ENCODE results near the gene SERP2.

SERP2 gene

DNA sequence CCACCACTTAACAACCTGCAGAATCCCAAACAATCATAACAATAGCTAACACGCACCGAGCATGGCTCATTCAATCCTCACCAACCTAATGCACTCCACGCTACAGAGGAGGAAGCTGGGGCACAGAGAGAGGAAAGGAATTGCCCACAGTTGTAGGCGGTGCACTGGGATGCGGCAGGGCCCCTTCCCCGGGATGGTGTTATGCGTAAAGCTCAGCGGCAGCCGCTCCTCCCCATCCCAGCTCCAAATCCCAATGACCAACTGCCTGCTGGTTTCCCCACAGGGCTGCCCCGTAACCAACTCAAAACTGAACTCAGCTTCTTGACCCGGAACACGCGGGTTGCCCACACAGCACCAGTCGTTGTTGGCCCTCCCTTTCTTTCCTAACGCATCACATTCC is 42.2 kb downstream of the SERP2 start:
- no peak overlapping the region for H3K4me3 ChIP-seq (ENCODE audit: low read depth, low read length)
- H3K27ac ChIP-seq, result no peak overlapping the region
- H3K9me3 ChIP-seq (ENCODE audit: control insufficient read depth, low read length), result no peaks in the 10 kb centered on the region
- H2AFZ ChIP-seq, result no peak overlapping the region
- H3K4me2 ChIP-seq (ENCODE audit: low read length), result no peak overlapping the region
- TF ChIP-seq, protein P1, sequence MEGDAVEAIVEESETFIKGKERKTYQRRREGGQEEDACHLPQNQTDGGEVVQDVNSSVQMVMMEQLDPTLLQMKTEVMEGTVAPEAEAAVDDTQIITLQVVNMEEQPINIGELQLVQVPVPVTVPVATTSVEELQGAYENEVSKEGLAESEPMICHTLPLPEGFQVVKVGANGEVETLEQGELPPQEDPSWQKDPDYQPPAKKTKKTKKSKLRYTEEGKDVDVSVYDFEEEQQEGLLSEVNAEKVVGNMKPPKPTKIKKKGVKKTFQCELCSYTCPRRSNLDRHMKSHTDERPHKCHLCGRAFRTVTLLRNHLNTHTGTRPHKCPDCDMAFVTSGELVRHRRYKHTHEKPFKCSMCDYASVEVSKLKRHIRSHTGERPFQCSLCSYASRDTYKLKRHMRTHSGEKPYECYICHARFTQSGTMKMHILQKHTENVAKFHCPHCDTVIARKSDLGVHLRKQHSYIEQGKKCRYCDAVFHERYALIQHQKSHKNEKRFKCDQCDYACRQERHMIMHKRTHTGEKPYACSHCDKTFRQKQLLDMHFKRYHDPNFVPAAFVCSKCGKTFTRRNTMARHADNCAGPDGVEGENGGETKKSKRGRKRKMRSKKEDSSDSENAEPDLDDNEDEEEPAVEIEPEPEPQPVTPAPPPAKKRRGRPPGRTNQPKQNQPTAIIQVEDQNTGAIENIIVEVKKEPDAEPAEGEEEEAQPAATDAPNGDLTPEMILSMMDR (IDR thresholded peaks at IDR 0.05), result no peak
- no peak overlapping the region for H3K9ac ChIP-seq
- H3K27me3 ChIP-seq (ENCODE audit: control insufficient read depth, insufficient read depth, low read length), result no peaks in the 10 kb centered on the region
- no peaks in the 10 kb centered on the region for H3K79me2 ChIP-seq
- H3K4me1 ChIP-seq, result no peaks in the 10 kb centered on the region
- no peaks in the 10 kb centered on the region for H3K36me3 ChIP-seq (ENCODE audit: control insufficient read depth, insufficient read depth, low read length)

DNA sequence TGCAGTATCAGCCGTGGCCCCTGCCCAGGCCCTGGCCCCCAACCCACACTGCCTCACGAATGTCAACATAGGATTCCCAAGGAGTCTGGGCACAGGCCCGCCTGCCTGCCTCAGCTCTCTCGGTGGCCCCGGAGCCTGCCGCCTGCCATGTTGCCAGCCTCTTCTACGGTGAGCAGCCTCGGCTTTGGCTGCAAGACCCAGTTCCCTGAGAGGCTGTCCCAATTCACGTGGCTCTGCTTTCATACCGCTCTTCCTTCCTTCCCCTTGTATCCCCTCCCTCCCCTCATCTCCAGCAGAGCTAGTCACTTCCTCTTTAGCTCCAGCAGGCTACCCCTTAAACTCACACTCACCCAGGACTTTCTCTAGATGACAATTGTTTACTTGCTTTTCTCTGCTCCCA is 42.7 kb downstream of the SERP2 start:
- Histone ChIP-seq H3K4me1 (no peaks in the 10 kb centered on the region), H3K79me2 (no peaks in the 10 kb centered on the region), H2AFZ (no peak overlapping the region), H3K27me3 (ENCODE audit: control insufficient read depth, insufficient read depth, low read length) (no peaks in the 10 kb centered on the region), H3K27ac (no peak overlapping the region), H3K9me3 (ENCODE audit: control insufficient read depth, low read length) (no peaks in the 10 kb centered on the region), H3K4me3 (ENCODE audit: low read depth, low read length) (no peak overlapping the region), H3K4me2 (ENCODE audit: low read length) (no peak overlapping the region), H3K9ac (no peak overlapping the region), H3K36me3 (ENCODE audit: control insufficient read depth, insufficient read depth, low read length) (no peaks in the 10 kb centered on the region)
- TF ChIP-seq, protein P1 (IDR thresholded peaks at IDR 0.05), result no peak

DNA sequence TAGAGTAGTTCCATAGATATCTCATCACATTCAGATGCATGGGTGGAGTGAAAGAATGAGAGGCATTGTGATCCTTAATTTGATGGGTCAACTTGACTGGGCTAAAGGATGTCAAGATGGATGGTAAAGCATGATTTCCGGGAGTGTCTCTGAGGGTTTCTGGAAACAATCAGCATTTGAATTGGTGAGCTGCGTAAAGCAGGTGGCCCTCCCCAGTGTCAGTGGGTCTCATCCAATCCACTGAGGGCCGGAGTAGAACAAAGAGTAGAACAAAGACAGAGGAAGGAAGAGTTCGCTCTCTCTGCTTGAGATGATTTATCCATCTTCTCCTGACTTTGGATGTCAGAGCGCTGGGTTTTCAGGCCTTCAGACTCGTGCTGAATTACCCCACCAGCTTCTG is 43.1 kb downstream of the SERP2 start:
- no peak overlapping the region for H3K4me3 ChIP-seq (ENCODE audit: low read depth, low read length)
- no peak overlapping the region for H3K27ac ChIP-seq
- H3K79me2 ChIP-seq, result no peaks in the 10 kb centered on the region
- no peak overlapping the region for H2AFZ ChIP-seq
- no peak overlapping the region for H3K4me2 ChIP-seq (ENCODE audit: low read length)
- no peaks in the 10 kb centered on the region for H3K9me3 ChIP-seq (ENCODE audit: control insufficient read depth, low read length)
- H3K27me3 ChIP-seq (ENCODE audit: control insufficient read depth, insufficient read depth, low read length), result no peaks in the 10 kb centered on the region
- TF ChIP-seq, protein P1 (IDR thresholded peaks at IDR 0.05), result no peak
- no peak overlapping the region for H3K9ac ChIP-seq
- no peaks in the 10 kb centered on the region for H3K4me1 ChIP-seq
- no peaks in the 10 kb centered on the region for H3K36me3 ChIP-seq (ENCODE audit: control insufficient read depth, insufficient read depth, low read length)

DNA sequence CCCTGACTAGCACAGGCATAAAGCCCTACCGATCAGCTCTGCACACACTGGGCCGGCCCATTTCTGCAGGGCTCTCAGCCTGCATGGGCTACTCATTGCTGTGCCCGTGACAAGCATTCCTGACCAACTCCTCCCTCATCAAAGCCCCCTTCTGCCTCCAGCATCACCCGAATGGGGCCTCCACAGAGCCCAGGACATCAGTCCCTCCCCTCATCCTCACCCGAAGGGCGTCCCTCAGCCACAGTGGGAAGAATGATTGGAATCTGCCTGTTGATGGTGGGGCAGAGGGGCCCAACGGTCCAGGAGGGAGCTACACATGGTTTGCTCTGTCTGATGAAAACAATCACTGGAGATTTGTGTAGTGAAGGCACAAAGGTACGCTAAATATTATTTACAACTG is 43.8 kb downstream of the SERP2 start:
- Histone ChIP-seq H3K9me3 (ENCODE audit: control insufficient read depth, low read length) (no peaks in the 10 kb centered on the region), H3K4me1 (no peaks in the 10 kb centered on the region), H3K27me3 (ENCODE audit: control insufficient read depth, insufficient read depth, low read length) (no peaks in the 10 kb centered on the region), H3K9ac (no peak overlapping the region), H3K36me3 (ENCODE audit: control insufficient read depth, insufficient read depth, low read length) (no peaks in the 10 kb centered on the region), H2AFZ (no peak overlapping the region), H3K4me2 (ENCODE audit: low read length) (no peak overlapping the region), H3K27ac (no peak overlapping the region), H3K79me2 (no peaks in the 10 kb centered on the region), H3K4me3 (ENCODE audit: low read depth, low read length) (no peak overlapping the region)
- TF ChIP-seq, protein P1 (IDR thresholded peaks at IDR 0.05), result no peak

DNA sequence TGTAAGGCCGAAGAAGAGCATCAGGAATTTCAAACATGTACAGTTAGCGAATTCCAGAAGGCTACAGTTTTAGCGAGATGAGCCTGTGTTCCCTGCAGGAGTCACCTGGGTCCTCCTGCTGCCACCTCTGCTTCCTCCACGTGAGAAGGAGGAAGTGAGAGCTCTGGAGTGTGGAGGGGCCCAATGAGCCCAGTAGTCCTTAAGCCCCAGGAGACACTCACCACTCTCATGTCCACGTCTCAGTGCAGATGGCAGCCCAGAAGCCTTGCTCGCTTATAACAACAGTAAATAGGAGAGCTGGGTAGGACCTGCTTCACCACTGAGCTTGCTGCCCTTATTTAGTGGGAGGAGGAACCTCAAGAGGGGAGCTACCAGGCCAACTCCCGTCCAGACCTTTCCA is 44.3 kb downstream of the SERP2 start:
- TF ChIP-seq, protein P1 (IDR thresholded peaks at IDR 0.05), result no peak
- Histone ChIP-seq H3K4me2 (ENCODE audit: low read length) (no peak overlapping the region), H3K9me3 (ENCODE audit: control insufficient read depth, low read length) (no peaks in the 10 kb centered on the region), H3K4me1 (no peaks in the 10 kb centered on the region), H3K79me2 (no peaks in the 10 kb centered on the region), H3K9ac (no peak overlapping the region), H3K4me3 (ENCODE audit: low read depth, low read length) (no peak overlapping the region), H3K27me3 (ENCODE audit: control insufficient read depth, insufficient read depth, low read length) (no peaks in the 10 kb centered on the region), H2AFZ (no peak overlapping the region), H3K36me3 (ENCODE audit: control insufficient read depth, insufficient read depth, low read length) (no peaks in the 10 kb centered on the region), H3K27ac (no peak overlapping the region)
